IMR-90 (cell line): ENCODE data around the gene AGBL2. TPM values are rescaled to one million over a fixed set of nuclear protein-coding genes. Genes with fewer than 3 reads are reported as not detected.

ENCODE experiments used
- ATAC-seq: fragments of 200-7000 bp; cut with Tn5 transposase; 2 replicates; pipeline ENCODE4 v1.9.1; 2020; ENCODE audit warnings: low read depth, mild to moderate bottlenecking, moderate library complexity
- BruUV-seq: library from RNA; stranded (reverse); fragments of 400-500 nt; replicated peaks from 2 replicates; lab custom pipeline; 2021; lab: Mats Ljungman, UMichigan
- CTCF ChIA-PET: fragments of 300-600 bp; formaldehyde crosslinking; extraction: SDS; loops from one replicate; lab custom pipeline; 2021; ENCODE audit warnings: antibody characterized with exemption; lab: Yijun Ruan, JAX
- POLR2A ChIA-PET: fragments of 300-600 bp; sonication (Branson Sonifier 250); formaldehyde crosslinking; loops from one replicate; lab custom pipeline; 2022; ENCODE audit warnings: antibody characterized with exemption; ENCODE audit not compliant: unreplicated experiment; lab: Charles Lee
- DNase-seq: peaks from one replicate; pipeline ENCODE4 v3.0.0; 2013
- H2AFZ ChIP-seq: replicated peaks from 2 replicates; pipeline ENCODE3; 2013; ENCODE audit warnings: low read length, mild to moderate bottlenecking; ENCODE audit not compliant: poor library complexity
- H2AK5ac ChIP-seq: 2 replicates; pipeline ENCODE4 v1.6.1; 2013; ENCODE audit warnings: low read depth, low read length, inconsistent platforms
- H2AK9ac ChIP-seq: replicated peaks from 2 replicates; pipeline ENCODE3; 2013; ENCODE audit warnings: mild to moderate bottlenecking, low read depth, low read length, moderate library complexity; ENCODE audit not compliant: poor library complexity
- H2BK120ac ChIP-seq: 2 replicates; pipeline ENCODE4 v1.6.1; 2013; ENCODE audit warnings: low read depth, low read length, inconsistent platforms
- H2BK15ac ChIP-seq: 3 replicates; pipeline ENCODE4 v1.6.1; 2013; ENCODE audit warnings: low read depth, low read length, inconsistent platforms
- H2BK20ac ChIP-seq: 2 replicates; pipeline ENCODE4 v1.6.1; 2013; ENCODE audit warnings: low read depth, mild to moderate bottlenecking, inconsistent platforms, low read length, moderate library complexity
- H2BK5ac ChIP-seq: 2 replicates; pipeline ENCODE4 v1.6.1; 2013; ENCODE audit warnings: mild to moderate bottlenecking, low read depth, low read length, inconsistent platforms; ENCODE audit not compliant: poor library complexity, severe bottlenecking
- H3K14ac ChIP-seq: replicated peaks from 2 replicates; pipeline ENCODE4 v1.6.1; 2013; ENCODE audit warnings: low read depth, low read length, inconsistent platforms
- H3K18ac ChIP-seq: 2 replicates; pipeline ENCODE4 v1.6.1; 2013; ENCODE audit warnings: low read depth, low read length, control low read depth
- H3K23ac ChIP-seq: 2 replicates; pipeline ENCODE4 v1.6.1; 2013; ENCODE audit warnings: low read depth, low read length, inconsistent platforms
- H3K27ac ChIP-seq: 2 replicates; pipeline ENCODE4 v1.5.1; 2013; ENCODE audit warnings: mild to moderate bottlenecking, control low read depth, low read length; ENCODE audit not compliant: insufficient read depth
- H3K27me3 ChIP-seq: 2 replicates; pipeline ENCODE4 v1.6.1; 2013; ENCODE audit warnings: low read length; ENCODE audit not compliant: control insufficient read depth, insufficient read depth
- H3K36me3 ChIP-seq: 2 replicates; pipeline ENCODE4 v1.6.1; 2013; ENCODE audit warnings: low read length, mixed read lengths; ENCODE audit not compliant: control insufficient read depth, insufficient read depth
- H3K4ac ChIP-seq: 2 replicates; pipeline ENCODE4 v1.6.1; 2013; ENCODE audit warnings: low read depth, low read length, inconsistent platforms
- H3K4me1 ChIP-seq: 2 replicates; pipeline ENCODE4 v1.6.1; 2013; ENCODE audit warnings: low read length, mixed read lengths; ENCODE audit not compliant: control insufficient read depth, insufficient read depth
- H3K4me2 ChIP-seq: 2 replicates; pipeline ENCODE4 v1.6.1; 2013; ENCODE audit warnings: low read depth, mild to moderate bottlenecking, control low read depth, low read length, moderate library complexity
- H3K4me3 ChIP-seq: 2 replicates; pipeline ENCODE4 v1.5.1; 2013; ENCODE audit warnings: low read depth, mild to moderate bottlenecking, control low read depth, low read length, moderate library complexity; ENCODE audit not compliant: insufficient read depth
- H3K56ac ChIP-seq: 2 replicates; pipeline ENCODE4 v1.6.1; 2013; ENCODE audit warnings: low read length, inconsistent platforms; ENCODE audit not compliant: insufficient read depth; ENCODE audit errors: extremely low read depth
- H3K79me1 ChIP-seq, 2 experiments: 2 replicates each; pipeline ENCODE4 v1.6.1; 2013; ENCODE audit warnings: low read length in 2 of 2, inconsistent platforms in 1 of 2, low read depth in 1 of 2
- H3K9ac ChIP-seq: 2 replicates; pipeline ENCODE4 v1.6.1; 2013; ENCODE audit warnings: low read depth, low read length, control low read depth
- H3K9me1 ChIP-seq: 2 replicates; pipeline ENCODE4 v1.6.1; 2013; ENCODE audit warnings: low read length, inconsistent platforms; ENCODE audit not compliant: insufficient read depth
- H3K9me3 ChIP-seq: 2 replicates; pipeline ENCODE4 v1.6.1; 2013; ENCODE audit warnings: low read length; ENCODE audit not compliant: control insufficient read depth, insufficient read depth
- H4K20me1 ChIP-seq: 2 replicates; pipeline ENCODE4 v1.6.1; 2013; ENCODE audit warnings: low read length, inconsistent platforms; ENCODE audit not compliant: insufficient read depth
- H4K5ac ChIP-seq: 2 replicates; pipeline ENCODE4 v1.6.1; 2013; ENCODE audit warnings: mild to moderate bottlenecking, low read depth, low read length, control low read depth
- H4K8ac ChIP-seq, 2 experiments: 2 replicates each; pipeline ENCODE4 v1.6.1; 2013; ENCODE audit warnings: low read depth in 2 of 2, low read length in 2 of 2, control low read depth in 1 of 2, inconsistent platforms in 1 of 2
- H4K91ac ChIP-seq: 2 replicates; pipeline ENCODE4 v1.6.1; 2013; ENCODE audit warnings: low read depth, low read length, inconsistent platforms; ENCODE audit not compliant: insufficient read depth
- BHLHE40 ChIP-seq: fragments of 150-350 bp; IDR thresholded peaks from 2 replicates; pipeline ENCODE4 v1.6.1; 2016; ENCODE audit warnings: mild to moderate bottlenecking, low read depth, low read length
- CEBPB ChIP-seq: IDR thresholded peaks from 2 replicates; pipeline ENCODE4 v1.6.1; 2012; ENCODE audit warnings: low read depth, low read length, improper control_type of control experiment
- CHD1 ChIP-seq: IDR thresholded peaks from 2 replicates; pipeline ENCODE4 v1.6.1; 2012; ENCODE audit warnings: low read depth, low read length, improper control_type of control experiment
- CTCF ChIP-seq: conservative IDR thresholded peaks from 2 replicates; pipeline ENCODE4 v1.5.1; 2012; ENCODE audit warnings: mild to moderate bottlenecking, low read depth, low read length, improper control_type of control experiment
- ELK1 ChIP-seq: fragments of 150-350 bp; IDR thresholded peaks from 2 replicates; pipeline ENCODE4 v1.6.1; 2016; ENCODE audit warnings: low read depth, mild to moderate bottlenecking, low read length, moderate library complexity, borderline replicate concordance
- FOS ChIP-seq: fragments of 150-350 bp; IDR thresholded peaks from 2 replicates; pipeline ENCODE4 v1.6.1; 2016; ENCODE audit warnings: low read depth, low read length
- MAFK ChIP-seq: IDR thresholded peaks from 2 replicates; pipeline ENCODE4 v1.6.1; 2012; ENCODE audit warnings: low read depth, low read length, improper control_type of control experiment
- MAZ ChIP-seq: IDR thresholded peaks from 2 replicates; pipeline ENCODE4 v1.6.1; 2012; ENCODE audit warnings: low read depth, mild to moderate bottlenecking, low read length, improper control_type of control experiment, moderate library complexity, borderline replicate concordance
- MXI1 ChIP-seq: IDR thresholded peaks from 2 replicates; pipeline ENCODE4 v1.6.1; 2012; ENCODE audit warnings: low read depth, mild to moderate bottlenecking, low read length, moderate library complexity, borderline replicate concordance
- NFE2L2 ChIP-seq: fragments of 150-350 bp; IDR thresholded peaks from 2 replicates; pipeline ENCODE4 v1.6.1; 2016; ENCODE audit warnings: low read depth, mild to moderate bottlenecking, low read length
- POLR2A ChIP-seq: IDR thresholded peaks from 2 replicates; pipeline ENCODE4 v1.6.1; 2012; ENCODE audit warnings: mild to moderate bottlenecking, low read depth, low read length
- RAD21 ChIP-seq: IDR thresholded peaks from 2 replicates; pipeline ENCODE4 v1.6.1; 2012; ENCODE audit warnings: low read length, improper control_type of control experiment
- RCOR1 ChIP-seq: IDR thresholded peaks from 2 replicates; pipeline ENCODE4 v1.6.1; 2012; ENCODE audit warnings: mild to moderate bottlenecking, low read length, improper control_type of control experiment; ENCODE audit not compliant: insufficient replicate concordance
- RFX5 ChIP-seq: IDR thresholded peaks from 2 replicates; pipeline ENCODE4 v1.8.0; 2012; ENCODE audit warnings: low read depth, mild to moderate bottlenecking, low read length, moderate library complexity
- SMC3 ChIP-seq: fragments of 150-350 bp; IDR thresholded peaks from 2 replicates; pipeline ENCODE4 v1.6.1; 2016; ENCODE audit warnings: low read depth, mild to moderate bottlenecking, antibody characterized with exemption, low read length, moderate library complexity
- USF2 ChIP-seq: fragments of 150-350 bp; IDR thresholded peaks from 2 replicates; pipeline ENCODE4 v1.6.1; 2017; ENCODE audit warnings: mild to moderate bottlenecking, antibody characterized with exemption, low read length, low read depth
- whole genome bisulfite sequencing, 2 experiments: methylation state at CpG; one replicate each; pipeline versions ENCODE4 v1.1.5 to v1.1.7; 2013; ENCODE audit warnings: missing lambda C conversion rate in 2 of 2; ENCODE audit not compliant: insufficient read length in 1 of 2; ENCODE audit errors: extremely low coverage in 2 of 2; 5-methylcytosine and 5-hydroxymethylcytosine counted together
- dilution Hi-C: fragments of 300-500 bp; cut with HindIII; formaldehyde crosslinking; loops from one replicate; pipeline ENCODE4 v1.14.3; 2018; ENCODE audit warnings: low sequenced_read_pairs; ENCODE audit not compliant: unreplicated experiment
- in situ Hi-C: fragments of 300-500 bp; cut with MboI; formaldehyde crosslinking; loops from 3 replicates; pipeline ENCODE4 v1.14.3; 2019; ENCODE audit warnings: low sequenced_read_pairs, inconsistent platforms, mixed read lengths
- intact Hi-C: fragments of 100-400 bp; cut with micrococcal nuclease; formaldehyde crosslinking; loops from 2 replicates; pipeline ENCODE4 v1.10.0; 2022
- polyA plus RNA-seq, 3 experiments: library from polyadenylated mRNA; depleted of rRNA; stranded (reverse); fragments of >200 nt; gene quantifications; 2 replicates each; pipeline ENCODE4 v1.2.3, GENCODE V29; 2012; ENCODE audit warnings: low replicate concordance in 1 of 3
- total RNA-seq: library from RNA; depleted of rRNA; stranded (reverse); fragments of >200 nt; gene quantifications from 2 replicates; pipeline ENCODE4 v1.2.3, GENCODE V29; 2012

AGBL2 gene
- total and polyA plus RNA-seq, 2 of the 4 experiments (the other 2 are of a cell fraction), result 0.36 to 1.2 TPM

- DNase-seq, result no peak
- Histone ChIP-seq H3K36me3 (no peaks in the 10 kb centered on the region), H2AFZ (no peak overlapping the region), H3K14ac (no peak overlapping the region), H3K18ac (no peak overlapping the region), H3K79me1 (no peaks in the 10 kb centered on the region), H4K8ac (no peak overlapping the region), H3K4me1 (no peaks in the 10 kb centered on the region), H2BK15ac (no peak overlapping the region), H2AK5ac (no peak overlapping the region), H4K5ac (no peak overlapping the region), H3K27me3 (no peaks in the 10 kb centered on the region), H2AK9ac (no peak overlapping the region), H2BK120ac (no peak overlapping the region), H3K56ac (no peak overlapping the region), H3K27ac (no peak overlapping the region), H3K9me3 (no peaks in the 10 kb centered on the region), H4K20me1 (no peaks in the 10 kb centered on the region), H3K4me3 (no peak overlapping the region), H2BK5ac (no peak overlapping the region), H3K4ac (no peak overlapping the region), H2BK20ac (no peak overlapping the region), H3K9ac (no peak overlapping the region), H3K23ac (no peak overlapping the region), H3K4me2 (no peak overlapping the region), H4K91ac (no peak overlapping the region), H3K9me1 (no peaks in the 10 kb centered on the region)
- no peak for ATAC-seq
- CTCF ChIA-PET, result no interaction called here
- TF ChIP-seq RCOR1, result no peak
- no peak for TF ChIP-seq RFX5
- no peak for TF ChIP-seq CTCF
- TF ChIP-seq SMC3, result no peak
- no peak for TF ChIP-seq MAFK
- no peak for TF ChIP-seq MXI1
- TF ChIP-seq MAZ, result no peak
- TF ChIP-seq USF2, result no peak
- no peak for TF ChIP-seq POLR2A
- no peak for TF ChIP-seq CEBPB
- no peak for TF ChIP-seq FOS
- TF ChIP-seq RAD21, result no peak
- no peak for TF ChIP-seq CHD1
- TF ChIP-seq BHLHE40, result no peak
- no peak for TF ChIP-seq ELK1
- no peak for TF ChIP-seq NFE2L2
- dilution Hi-C loops (no loop called here), intact Hi-C loops (no loop called here), in situ Hi-C loops (no loop called here)
- WGBS, 2 experiments, result no CpG with 5 or more reads among the region's 1 CpG
- POLR2A ChIA-PET, result no interaction called here
- BruUV-seq, result no TSS peak
Observed at GRCh38 chr11:47686151-47686550, 29.0 kb downstream of the AGBL2 start.
